GM18507 (cell line): ENCODE results near the gene MPZL3.

ENCODE experiments used
- DNase-seq: peaks from one replicate; pipeline ENCODE4 v3.0.0; 2011; ENCODE audit warnings: low read depth; ENCODE audit not compliant: insufficient read length; ENCODE audit errors: extremely low spot score
- FAIRE-seq: peaks from 2 replicates; lab custom pipeline; 2011; peaks lifted over from hg19 to GRCh38; lab: Jason Lieb, UNC

Gene MPZL3

GRCh38 chr11:118215765-118216164, 36.4 kb downstream of the MPZL3 start:
- FAIRE-seq = no peak
- DNase-seq = no peak

- peak; percentile 62 for FAIRE-seq
- DNase-seq = no peak
These were observed 36.9 kb downstream of the MPZL3 start for GRCh38 chr11:118215262-118215661.

- FAIRE-seq = peak; percentile 97
- DNase-seq = no peak
These were observed 37.8 kb downstream of the MPZL3 start for GRCh38 chr11:118214210-118214914.

- DNase-seq (no peak), FAIRE-seq (no peak)
These were observed 38.4 kb downstream of the MPZL3 start for GRCh38 chr11:118213781-118214180.

GRCh38 chr11:118213201-118213600, 39.0 kb downstream of the MPZL3 start:
- DNase-seq (no peak), FAIRE-seq (peak; percentile 49)

- DNase-seq = no peak
- no peak for FAIRE-seq
These were observed 39.4 kb downstream of the MPZL3 start for GRCh38 chr11:118212781-118213191.

- FAIRE-seq = no peak
- DNase-seq = no peak
These were observed 39.9 kb downstream of the MPZL3 start for GRCh38 chr11:118212131-118212725.

GRCh38 chr11:118211006-118211405, 41.2 kb downstream of the MPZL3 start:
- DNase-seq (no peak), FAIRE-seq (no peak)

GRCh38 chr11:118210323-118210722, 41.8 kb downstream of the MPZL3 start:
- FAIRE-seq (no peak), DNase-seq (no peak)

- FAIRE-seq = no peak
- no peak for DNase-seq
These were observed 43.1 kb downstream of the MPZL3 start for GRCh38 chr11:118209033-118209432.

GRCh38 chr11:118207079-118207478, 45.1 kb downstream of the MPZL3 start:
- FAIRE-seq = no peak
- DNase-seq = no peak

- DNase-seq (no peak), FAIRE-seq (peak; percentile 73)
These were observed 45.7 kb downstream of the MPZL3 start for GRCh38 chr11:118206391-118207031.

- peak; percentile 39 for FAIRE-seq
- DNase-seq = no peak
These were observed 46.4 kb downstream of the MPZL3 start for GRCh38 chr11:118205606-118206378.

- FAIRE-seq (peak; percentile 87), DNase-seq (no peak)
These were observed 49.4 kb downstream of the MPZL3 start for GRCh38 chr11:118202599-118203422.

- no peak for DNase-seq
- FAIRE-seq = no peak
These were observed 50.2 kb downstream of the MPZL3 start for GRCh38 chr11:118201966-118202365.

GRCh38 chr11:118200901-118201680, 51.1 kb downstream of the MPZL3 start:
- DNase-seq (no peak), FAIRE-seq (no peak)

GRCh38 chr11:118200497-118200896, 51.7 kb downstream of the MPZL3 start:
- no peak for FAIRE-seq

GRCh38 chr11:118199135-118199534, 53.0 kb downstream of the MPZL3 start:
- DNase-seq (no peak), FAIRE-seq (no peak)

More at GRCh38 chr11:118200497-118200896, 51.7 kb downstream of the MPZL3 start:
- no peak for DNase-seq
